NT2/D1 (cell line): ENCODE results near the gene NEU4.

Experiments used
- SUZ12 ChIP-seq: IDR thresholded peaks from 2 replicates; pipeline ENCODE4 v1.6.1; 2011; ENCODE audit not compliant: insufficient read length, insufficient read depth; ENCODE audit errors: extremely low read depth
- YY1 ChIP-seq: IDR thresholded peaks from 2 replicates; pipeline ENCODE4 v1.6.1; 2011; ENCODE audit not compliant: insufficient read length, insufficient read depth

DNA sequence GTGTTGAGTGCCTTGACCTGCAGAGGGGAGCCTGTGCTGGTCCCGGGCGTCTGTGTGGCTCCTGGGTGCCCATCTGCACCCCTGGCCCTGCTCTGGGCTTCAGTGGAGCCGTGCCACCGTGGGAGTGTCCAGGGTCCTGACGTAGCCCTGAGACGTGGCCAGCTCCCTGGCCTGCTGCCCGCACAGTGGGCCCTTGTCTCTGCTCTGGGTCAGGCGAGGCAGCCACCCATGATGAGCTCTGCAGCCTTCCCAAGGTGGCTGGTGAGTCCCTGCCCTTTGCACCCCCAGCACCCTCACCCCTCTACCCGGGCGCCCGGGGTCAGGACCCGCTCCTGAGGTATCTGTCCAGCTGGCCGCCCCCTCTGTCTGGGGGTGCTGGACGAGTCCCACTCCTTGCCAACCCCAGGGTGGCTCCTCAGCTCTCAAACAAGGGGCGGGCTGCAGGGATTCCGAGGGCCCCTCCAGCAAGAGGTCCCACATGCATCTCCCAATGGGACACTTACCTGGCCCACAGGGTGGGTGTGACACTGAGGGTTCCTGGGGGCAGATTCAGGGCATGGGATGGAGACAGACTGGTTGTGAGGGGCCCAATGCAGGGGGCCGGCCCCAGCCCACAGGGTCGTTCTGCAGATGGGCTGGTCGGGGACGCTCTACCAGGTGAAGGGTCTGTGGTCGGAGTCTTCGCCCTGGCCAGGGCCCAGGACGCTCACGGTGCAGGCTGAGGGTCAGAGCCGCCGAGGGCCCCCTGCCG lies 2.4 kb downstream of the NEU4 start:
- no peak for TF ChIP-seq SUZ12
- TF ChIP-seq YY1 = no peak
